ENCODE measurements around the gene ZNF865.
A peak's percentile ranks its signal among the peaks of the same experiment; 100 is the strongest.

The ZNF865 gene

DNA sequence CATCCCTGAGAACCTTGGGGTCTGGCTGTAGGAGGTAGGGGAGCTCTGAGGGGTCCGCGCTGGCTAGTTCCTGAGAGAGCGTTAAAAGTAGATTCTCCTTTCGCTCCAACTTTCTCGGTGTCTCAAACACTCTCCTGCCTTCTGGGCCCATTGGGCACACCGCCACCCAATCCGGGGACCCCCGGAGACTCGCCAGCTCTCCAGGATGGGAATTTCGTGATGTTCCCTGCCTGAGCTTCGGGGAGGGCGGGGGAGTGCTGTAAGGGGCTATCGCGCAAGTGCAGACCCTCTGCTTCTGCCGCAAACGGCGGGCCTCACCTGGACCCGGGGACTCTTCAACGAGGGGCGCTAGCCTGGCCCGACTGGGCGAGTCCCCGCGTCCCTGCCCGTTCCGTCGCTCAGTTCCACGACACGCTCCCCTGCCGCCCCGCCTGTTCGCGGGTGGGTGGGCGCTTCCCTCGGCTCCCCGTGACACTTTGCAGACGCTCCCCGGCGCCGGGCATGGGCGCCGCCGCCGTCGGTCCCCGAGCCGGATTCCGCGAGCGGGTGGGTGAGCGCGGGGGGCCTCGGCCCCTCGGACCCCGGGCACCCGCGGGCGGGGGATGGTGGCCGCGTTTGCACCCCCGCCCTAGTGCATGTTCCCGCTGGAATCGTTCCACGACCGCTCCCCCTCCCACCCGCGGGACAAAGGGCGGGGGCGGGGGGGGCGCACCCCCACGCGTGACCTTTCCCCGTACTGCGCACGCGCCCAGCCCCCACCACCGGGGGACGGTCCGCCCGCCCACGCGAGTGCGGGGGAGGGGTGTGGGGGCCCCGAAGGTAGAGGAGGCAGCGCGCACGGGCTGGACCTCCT lies 42.5 kb downstream of the ZNF865 start, which contains the start of gene CCDC106:
Gene CCDC106 (plus strand): TSS at position 481 of the 853 bp plus-strand sequence. CDS start 835 bp downstream, outside the sequence.
- peak; percentile 43 for DNase-seq

DNA sequence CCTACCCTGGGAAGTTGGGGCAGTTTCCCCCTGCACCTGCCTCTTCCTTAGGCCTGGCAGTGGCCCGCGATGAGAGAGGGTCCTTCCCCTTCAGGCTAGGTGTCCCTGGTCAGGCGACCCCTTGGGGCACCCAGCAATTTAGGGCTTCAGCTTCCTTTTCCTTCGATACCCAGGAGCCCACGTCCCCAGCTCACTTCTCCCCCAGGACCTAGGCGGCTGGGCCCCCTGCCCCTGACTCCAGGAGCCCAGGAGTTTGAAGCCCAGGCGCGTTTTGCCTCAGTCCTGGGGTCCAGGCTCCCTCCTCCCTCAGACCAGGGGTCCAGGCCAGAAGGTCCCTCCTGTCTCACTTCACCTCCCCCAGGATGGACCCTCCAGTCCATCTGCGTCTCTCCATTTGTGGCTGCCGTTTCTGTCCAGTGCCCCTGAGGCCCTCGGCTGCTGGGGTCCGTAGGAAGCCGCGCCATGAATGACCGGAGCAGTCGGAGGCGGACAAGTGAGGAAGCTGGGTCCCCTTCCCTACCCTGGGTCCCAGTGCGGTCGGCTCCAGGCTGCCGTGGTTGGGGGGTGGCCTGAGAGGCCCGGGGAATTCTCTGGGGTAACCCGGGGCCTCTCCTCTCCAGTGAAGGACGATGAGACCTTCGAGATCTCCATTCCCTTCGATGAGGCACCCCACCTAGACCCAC lies 43.3 kb downstream of the ZNF865 start:
- no peak for DNase-seq

DNA sequence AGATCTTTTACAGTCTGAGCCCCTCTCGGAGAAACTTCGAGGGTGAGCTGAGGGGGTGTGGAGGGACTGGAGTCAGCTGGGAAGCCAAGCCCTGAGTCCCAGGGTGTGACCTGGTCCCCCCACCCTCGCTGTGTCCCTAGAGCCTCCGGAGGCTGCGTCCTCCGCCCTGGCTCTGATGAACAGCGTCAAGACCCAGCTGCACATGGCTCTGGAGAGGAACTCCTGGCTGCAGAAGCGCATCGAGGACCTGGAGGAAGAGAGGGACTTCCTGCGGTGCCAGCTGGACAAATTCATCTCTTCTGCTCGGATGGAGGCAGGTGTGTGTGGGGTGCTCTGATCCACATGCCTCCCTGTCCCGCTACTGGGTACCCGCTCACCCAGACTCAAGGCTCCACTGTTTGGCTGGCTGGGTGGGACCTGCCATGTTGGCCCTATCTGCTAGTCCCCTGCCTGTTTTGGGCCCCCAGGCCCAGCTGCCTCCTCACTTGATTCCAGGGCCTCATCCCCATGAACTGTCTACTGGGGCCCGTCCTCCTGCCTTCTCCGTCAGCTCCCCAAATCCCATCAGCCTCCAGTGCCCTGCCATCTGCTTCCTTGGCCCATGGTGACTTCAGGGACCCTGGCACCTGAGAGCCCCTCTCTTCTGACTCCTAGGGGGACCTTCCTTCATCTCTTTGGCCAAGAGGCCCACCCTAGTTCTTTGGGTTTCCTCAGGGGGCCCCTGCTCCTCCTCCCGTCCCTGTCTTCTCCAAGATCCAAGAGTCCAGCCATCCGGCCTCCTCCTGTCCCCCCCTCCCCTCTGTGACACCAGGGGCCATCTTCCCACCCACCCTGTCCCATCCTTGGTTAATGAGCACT lies 44.0 kb downstream of the ZNF865 start:
- no peak for DNase-seq

GRCh38 chr19:55650126-55650557 lies 44.7 kb downstream of the ZNF865 start:
- no peak for DNase-seq

- no peak for DNase-seq
These were observed 45.3 kb downstream of the ZNF865 start for GRCh38 chr19:55650602-55651230.

DNA sequence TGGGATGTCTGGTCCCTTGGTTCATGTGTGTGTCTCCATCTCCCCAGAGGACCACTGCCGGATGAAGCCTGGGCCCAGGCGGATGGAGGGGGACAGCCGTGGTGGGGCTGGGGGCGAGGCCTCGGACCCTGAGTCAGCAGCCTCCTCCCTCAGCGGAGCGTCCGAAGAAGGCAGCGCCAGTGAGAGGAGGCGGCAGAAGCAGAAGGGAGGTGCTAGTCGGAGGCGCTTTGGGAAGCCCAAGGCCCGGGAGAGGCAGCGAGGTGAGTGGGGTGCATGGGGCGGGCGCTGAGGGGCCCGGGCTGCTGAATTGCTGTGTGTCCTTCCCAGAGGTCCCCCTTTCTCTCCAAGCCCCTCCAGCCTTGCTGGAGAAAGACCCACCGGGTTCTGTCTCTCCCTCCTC lies 45.8 kb downstream of the ZNF865 start:
- no peak for DNase-seq

DNA sequence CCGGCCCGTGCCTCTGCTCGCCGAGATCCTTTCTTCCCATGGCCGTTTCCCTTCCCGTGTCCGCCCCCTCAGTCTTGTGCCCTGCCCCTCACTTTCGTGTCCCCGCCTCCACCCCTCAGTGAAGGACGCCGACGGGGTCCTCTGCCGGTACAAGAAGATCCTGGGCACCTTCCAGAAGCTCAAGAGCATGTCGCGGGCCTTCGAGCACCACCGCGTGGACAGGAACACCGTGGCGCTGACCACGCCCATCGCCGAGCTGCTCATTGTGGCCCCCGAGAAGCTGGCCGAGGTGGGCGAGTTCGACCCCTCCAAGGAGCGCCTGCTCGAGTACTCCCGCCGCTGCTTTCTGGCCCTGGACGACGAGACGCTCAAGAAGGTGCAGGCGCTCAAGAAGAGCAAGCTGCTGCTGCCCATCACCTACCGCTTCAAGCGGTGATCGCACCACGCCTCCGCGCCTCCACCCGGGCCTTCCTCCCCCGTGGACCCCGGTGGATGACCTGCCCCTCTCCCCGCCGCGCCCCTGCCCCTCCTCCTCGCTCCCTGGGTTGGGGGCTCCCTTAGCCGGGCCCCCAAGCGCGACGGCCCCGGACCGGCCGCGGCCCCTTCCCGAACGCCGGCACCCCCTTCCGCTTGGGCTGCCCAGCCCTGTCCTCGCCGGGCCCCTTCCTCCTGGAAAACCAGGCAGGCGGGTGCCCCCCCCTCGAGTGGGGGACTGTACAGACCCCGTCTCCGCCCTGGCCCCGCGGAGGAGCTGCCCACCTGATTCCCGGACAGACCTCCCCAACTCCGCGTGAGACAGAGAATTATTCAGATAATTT lies 47.1 kb downstream of the ZNF865 start:
- DNase-seq = no peak

GRCh38 chr19:55653651-55654322 lies 48.3 kb downstream of the ZNF865 start:
- peak; percentile 98 for DNase-seq

DNA sequence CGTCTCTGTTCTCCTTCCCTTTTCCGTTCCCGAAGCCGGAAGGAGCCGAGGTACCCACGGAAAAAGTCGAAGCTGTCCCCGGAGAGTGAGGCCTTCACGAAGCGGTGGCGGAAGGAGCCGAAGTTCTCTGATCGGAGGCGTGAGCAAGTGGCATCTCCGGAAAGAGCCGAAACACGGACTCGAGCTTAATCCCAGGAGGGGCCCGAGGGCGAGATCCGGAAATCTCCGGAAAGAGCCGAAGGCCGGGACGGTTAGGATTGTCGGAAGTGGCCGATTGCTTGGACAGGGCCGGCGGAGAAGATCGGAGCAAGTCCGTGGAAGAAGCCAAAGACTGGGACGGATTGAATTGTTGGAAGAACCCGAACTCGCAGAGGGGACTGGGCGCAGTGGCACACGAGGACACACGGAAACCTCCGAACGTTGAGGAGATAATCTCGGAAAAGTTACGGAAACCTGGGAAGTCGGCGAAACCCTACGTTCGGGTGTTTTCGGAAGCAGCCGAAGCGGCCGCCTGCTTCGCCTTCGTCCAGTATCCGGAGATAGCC lies 48.9 kb downstream of the ZNF865 start:
- DNase-seq = peak; percentile 98

GRCh38 chr19:55654868-55655647 lies 49.6 kb downstream of the ZNF865 start, which contains the start of gene U2AF2:
Gene U2AF2 (plus strand): TSS chr19:55655035. CDS start chr19:55655105, 70 bp downstream.
- DNase-seq = peak; percentile 69

- DNase-seq = no peak
These were observed 50.2 kb downstream of the ZNF865 start for GRCh38 chr19:55655648-55656040.

GRCh38 chr19:55656552-55656951 lies 51.1 kb downstream of the ZNF865 start:
- no peak for DNase-seq

DNA sequence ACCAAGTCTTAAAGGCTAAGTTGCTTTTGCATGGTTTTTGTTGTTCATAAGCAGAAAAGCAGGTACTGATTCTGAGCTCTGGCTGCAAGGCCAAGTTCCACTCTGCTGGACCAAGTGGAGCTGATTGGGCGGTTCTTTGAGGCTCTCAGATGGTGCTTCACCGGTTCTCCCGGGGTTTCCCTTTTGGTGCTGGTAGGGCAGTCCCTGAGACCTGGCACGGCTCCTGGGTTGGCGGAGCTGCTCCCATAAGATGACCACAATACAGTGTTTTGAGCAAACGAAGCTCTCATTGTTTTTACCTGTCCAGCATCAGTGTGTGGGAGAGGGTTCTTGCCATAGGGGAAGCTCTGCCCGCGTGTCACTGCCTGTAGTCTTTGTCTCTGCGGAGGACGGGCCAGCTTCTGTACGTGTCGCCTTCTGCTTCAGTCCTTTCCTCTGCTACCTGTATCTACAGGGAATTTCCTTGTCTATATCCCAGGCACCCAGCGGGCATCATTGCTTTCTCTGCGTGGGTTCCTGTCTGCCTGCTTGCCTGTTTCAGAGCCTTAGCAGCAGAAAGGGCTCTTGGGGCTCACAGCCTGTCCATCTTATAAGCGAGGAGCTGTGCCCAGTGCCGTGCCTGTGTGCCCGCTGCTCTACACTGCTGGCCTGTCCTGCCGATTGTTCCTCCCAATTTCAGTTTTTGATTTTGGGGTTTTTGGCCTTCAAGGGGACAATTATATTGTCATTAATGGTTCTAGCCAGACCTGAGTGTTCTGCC lies 51.7 kb downstream of the ZNF865 start:
- no peak for DNase-seq

GRCh38 chr19:55658846-55659459 lies 53.5 kb downstream of the ZNF865 start:
- no peak for DNase-seq

- no peak for DNase-seq
These were observed 54.4 kb downstream of the ZNF865 start for GRCh38 chr19:55659822-55660221.

GRCh38 chr19:55660404-55660803 lies 55.0 kb downstream of the ZNF865 start:
- DNase-seq = no peak

GRCh38 chr19:55660991-55661390 lies 55.5 kb downstream of the ZNF865 start:
- DNase-seq = no peak

DNA sequence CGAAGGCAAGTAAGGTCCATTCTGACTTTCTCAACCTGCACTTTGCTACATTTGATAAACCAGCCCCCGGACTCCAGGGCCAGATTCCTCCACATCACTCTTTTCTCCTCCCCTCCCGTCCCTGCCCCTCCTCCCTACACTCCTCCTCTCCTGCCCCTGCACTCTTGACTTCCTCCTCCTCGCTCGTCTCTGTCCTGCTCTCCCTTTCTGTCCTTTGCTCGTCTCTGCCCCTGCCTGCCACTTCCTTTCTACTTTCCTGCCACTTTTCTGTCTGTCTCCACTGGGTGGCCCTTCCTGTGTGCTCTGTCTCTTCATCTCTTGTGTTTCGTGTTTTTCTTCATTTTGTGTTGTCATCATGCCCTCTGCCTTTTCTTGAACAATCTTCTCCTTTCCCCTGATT lies 56.4 kb downstream of the ZNF865 start:
- DNase-seq = no peak

All from NCI-H1694 (cell line).